GM10266 (cell line): Measurements from ENCODE around the gene GATAD2A.

Source experiments
- DNase-seq: peaks from one replicate; pipeline ENCODE4 v3.0.0; 2012; ENCODE audit errors: extremely low spot score
- TF ChIP-seq, protein P1 (sequence below): IDR thresholded peaks from 2 replicates; pipeline ENCODE4 v1.5.1; 2012; ENCODE audit warnings: mild to moderate bottlenecking, low read depth; ENCODE audit not compliant: control insufficient read depth, insufficient read depth; ENCODE audit errors: missing control alignments

GATAD2A gene

DNA sequence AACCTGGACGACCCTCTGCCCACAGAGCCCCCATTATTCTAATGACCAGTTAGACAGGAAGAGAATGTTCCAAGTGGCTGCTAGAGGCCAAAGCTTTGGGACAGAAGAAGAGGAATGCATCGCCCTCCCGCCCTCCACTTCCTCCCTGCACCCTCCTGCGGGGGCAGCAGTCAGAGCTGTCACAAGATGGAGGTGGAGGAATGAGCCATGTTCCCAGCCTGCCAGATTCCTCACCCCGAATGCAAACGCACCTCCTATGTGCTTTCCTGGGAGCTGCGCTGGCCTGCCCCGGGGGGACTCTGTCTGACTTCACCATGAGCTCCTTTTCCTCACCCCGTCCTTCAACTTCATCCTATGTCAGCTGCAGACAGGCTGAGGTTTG lies 124.9 kb downstream of the GATAD2A start:
- no peak for DNase-seq
- TF ChIP-seq, protein P1, sequence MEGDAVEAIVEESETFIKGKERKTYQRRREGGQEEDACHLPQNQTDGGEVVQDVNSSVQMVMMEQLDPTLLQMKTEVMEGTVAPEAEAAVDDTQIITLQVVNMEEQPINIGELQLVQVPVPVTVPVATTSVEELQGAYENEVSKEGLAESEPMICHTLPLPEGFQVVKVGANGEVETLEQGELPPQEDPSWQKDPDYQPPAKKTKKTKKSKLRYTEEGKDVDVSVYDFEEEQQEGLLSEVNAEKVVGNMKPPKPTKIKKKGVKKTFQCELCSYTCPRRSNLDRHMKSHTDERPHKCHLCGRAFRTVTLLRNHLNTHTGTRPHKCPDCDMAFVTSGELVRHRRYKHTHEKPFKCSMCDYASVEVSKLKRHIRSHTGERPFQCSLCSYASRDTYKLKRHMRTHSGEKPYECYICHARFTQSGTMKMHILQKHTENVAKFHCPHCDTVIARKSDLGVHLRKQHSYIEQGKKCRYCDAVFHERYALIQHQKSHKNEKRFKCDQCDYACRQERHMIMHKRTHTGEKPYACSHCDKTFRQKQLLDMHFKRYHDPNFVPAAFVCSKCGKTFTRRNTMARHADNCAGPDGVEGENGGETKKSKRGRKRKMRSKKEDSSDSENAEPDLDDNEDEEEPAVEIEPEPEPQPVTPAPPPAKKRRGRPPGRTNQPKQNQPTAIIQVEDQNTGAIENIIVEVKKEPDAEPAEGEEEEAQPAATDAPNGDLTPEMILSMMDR = no peak

- TF ChIP-seq, protein P1 = no peak
- DNase-seq = no peak
Measured at GRCh38 chr19:19530889-19531288, 125.4 kb downstream of the GATAD2A start.

GRCh38 chr19:19531951-19532805 lies 126.7 kb downstream of the GATAD2A start:
- TF ChIP-seq, protein P1 = peak; percentile 99
- peak; percentile 89 for DNase-seq

DNA sequence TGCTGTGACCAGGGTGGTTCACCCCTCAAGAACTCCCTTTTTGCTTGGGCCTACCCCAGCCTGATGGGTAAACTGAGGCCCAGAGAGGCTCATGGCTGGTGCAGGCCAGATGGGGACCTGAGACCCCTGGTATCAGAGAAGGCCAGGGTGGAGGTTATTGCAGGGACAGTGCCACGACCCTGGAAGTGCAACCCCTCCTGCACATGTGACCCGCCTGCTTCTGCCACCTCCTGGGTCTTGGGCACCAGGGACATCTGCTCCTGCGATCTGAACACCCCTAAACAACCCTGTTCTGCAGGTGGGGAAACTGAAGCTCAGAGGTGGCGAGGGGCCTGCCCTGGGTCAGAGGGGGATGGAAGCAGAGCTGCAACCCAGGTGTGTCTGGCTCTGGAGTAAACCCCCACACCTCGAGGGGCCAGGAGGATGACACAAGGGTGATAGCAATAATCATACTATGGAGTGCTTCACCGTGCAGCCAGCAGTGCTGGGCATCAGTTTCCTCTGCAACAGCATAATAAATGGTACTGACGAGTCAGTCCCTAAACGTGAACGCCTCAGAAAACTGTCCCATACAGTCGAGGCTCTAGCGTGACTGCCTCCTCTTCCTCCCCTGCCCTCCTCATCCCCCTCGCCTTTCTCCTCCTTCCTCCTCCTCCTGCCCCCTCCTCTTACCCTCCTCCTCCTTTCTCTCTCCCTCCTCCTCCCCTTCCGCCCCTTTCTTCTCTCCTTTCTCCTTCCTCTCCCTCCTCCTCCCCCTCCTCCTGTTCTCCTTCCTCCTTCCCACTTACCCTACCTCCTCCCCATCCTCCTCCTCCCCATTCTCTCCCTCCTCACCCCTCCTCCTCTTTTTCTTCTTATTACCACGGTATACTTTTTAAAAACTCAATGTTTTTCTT lies 127.6 kb downstream of the GATAD2A start:
- TF ChIP-seq, protein P1 = no peak
- DNase-seq = no peak

GRCh38 chr19:19533841-19534240 lies 128.4 kb downstream of the GATAD2A start:
- TF ChIP-seq, protein P1 = no peak
- no peak for DNase-seq

DNA sequence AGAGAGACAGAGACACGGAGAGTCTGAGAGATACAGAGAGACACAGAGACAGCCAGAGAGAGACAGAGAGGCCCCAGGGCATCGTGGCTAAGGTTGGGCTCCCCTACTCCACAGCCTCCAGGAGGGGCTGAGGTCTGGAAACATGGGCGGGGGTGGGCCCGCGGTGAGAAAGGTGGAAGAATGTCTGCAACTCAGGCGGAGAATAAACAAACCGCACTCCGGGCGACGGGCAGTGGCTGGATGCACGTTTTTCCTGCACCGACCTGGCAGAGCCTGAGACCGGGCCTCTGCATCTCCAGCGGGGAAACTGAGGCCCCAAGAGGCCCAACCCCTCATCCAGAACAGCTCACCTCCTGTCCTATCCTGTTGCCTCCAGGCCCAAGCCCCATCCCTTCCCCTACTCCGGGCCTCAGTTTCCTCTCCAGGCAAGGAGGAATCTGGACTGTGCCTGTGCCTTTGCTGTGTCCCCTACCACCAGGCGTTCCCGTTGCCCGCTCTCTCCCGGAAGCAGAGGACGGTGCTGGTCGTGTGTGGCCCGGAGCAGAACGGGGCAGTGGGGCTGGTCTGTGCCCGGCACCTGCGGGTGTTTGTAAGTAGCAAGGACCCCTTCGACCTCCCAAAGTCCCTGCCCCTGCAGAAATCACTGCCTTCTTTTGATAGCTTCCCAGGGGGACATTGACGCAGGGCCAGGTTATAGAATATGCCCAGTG lies 129.2 kb downstream of the GATAD2A start:
- no peak for DNase-seq
- TF ChIP-seq, protein P1 = no peak
